Right hindlimb (tissue), 1 donor: ENCODE data around the gene STAP2.
"Not testable (repeated sequence)": the region's sequence is repeated elsewhere in the genome, so short reads cannot be mapped to it uniquely, and the experiment has no call there.

Experiments
- DNase-seq: peaks from one replicate; pipeline ENCODE4 v3.0.0-alpha.2; 2018

The STAP2 gene

GRCh38 chr19:4357095-4357797 is 18.6 kb upstream of the STAP2 start:
- no peak for DNase-seq

GRCh38 chr19:4354897-4355296 is 16.3 kb upstream of the STAP2 start:
- DNase-seq = no peak

GRCh38 chr19:4354282-4354681 is 15.7 kb upstream of the STAP2 start:
- no peak for DNase-seq

- DNase-seq = peak; percentile 60
Observed at GRCh38 chr19:4352701-4353121, 14.1 kb upstream of the STAP2 start.

GRCh38 chr19:4350726-4351125 is 12.1 kb upstream of the STAP2 start:
- DNase-seq = no peak

GRCh38 chr19:4350111-4350510 is 11.5 kb upstream of the STAP2 start:
- no peak for DNase-seq

GRCh38 chr19:4349225-4349624 is 10.6 kb upstream of the STAP2 start:
- not testable (repeated sequence) for DNase-seq

- no peak for DNase-seq
Observed at GRCh38 chr19:4347521-4347920, 8.9 kb upstream of the STAP2 start.

- DNase-seq = no peak
Observed at GRCh38 chr19:4346020-4346383, 7.4 kb upstream of the STAP2 start.

- DNase-seq = no peak
Observed at GRCh38 chr19:4345342-4346019, 6.9 kb upstream of the STAP2 start.

- DNase-seq = peak; percentile 93
Observed at GRCh38 chr19:4343370-4344307, 5.0 kb upstream of the STAP2 start, which contains the start of gene MPND. MPND (plus strand) TSS chr19:4343562; CDS start chr19:4343594, 32 bp downstream.

- DNase-seq = peak; percentile 99
Observed at GRCh38 chr19:4342615-4343369, 4.2 kb upstream of the STAP2 start.

- DNase-seq = no peak
Observed at GRCh38 chr19:4342314-4342614, 3.6 kb upstream of the STAP2 start.

- no peak for DNase-seq
Observed at GRCh38 chr19:4337906-4338440, 654 bp downstream of the STAP2 start.

- no peak for DNase-seq
Observed at GRCh38 chr19:4334929-4335570, 3.6 kb downstream of the STAP2 start.

- no peak for DNase-seq
Observed at GRCh38 chr19:4329858-4330257, 8.8 kb downstream of the STAP2 start.

- not testable (repeated sequence) for DNase-seq
Observed at GRCh38 chr19:4328991-4329681, 9.5 kb downstream of the STAP2 start.

- peak; percentile 98 for DNase-seq
Observed at GRCh38 chr19:4328243-4328990, 10.2 kb downstream of the STAP2 start.

- DNase-seq = no peak
Observed at GRCh38 chr19:4327877-4328242, 10.8 kb downstream of the STAP2 start.

- DNase-seq = peak; percentile 73
Observed at GRCh38 chr19:4327252-4327876, 11.3 kb downstream of the STAP2 start.
